A673 (cell line): Measurements from ENCODE around the gene ORM1.
"Not testable (repeated sequence)": the region's sequence is repeated elsewhere in the genome, so short reads cannot be mapped to it uniquely, and the experiment has no call there.

Source experiments
- EZH2 ChIP-seq: fragments of 200-600 bp; sonication (generic); IDR thresholded peaks from 2 replicates; pipeline ENCODE4 v1.6.1; 2017; ENCODE audit warnings: borderline replicate concordance, low read depth, mild to moderate bottlenecking, mixed read lengths, antibody characterized with exemption, low read length; ENCODE audit not compliant: poor library complexity, severe bottlenecking
- TF ChIP-seq, protein P1 (sequence below): fragments of 300-800, 200-600 bp; sonication (generic); conservative IDR thresholded peaks from 2 replicates; pipeline ENCODE4 v1.5.1; 2017; ENCODE audit warnings: low read depth, mild to moderate bottlenecking, antibody characterized with exemption, low read length, moderate library complexity, mixed read lengths

GRCh38 chr9:114323849-114324248 lies 951 bp downstream of the ORM1 start:
- TF ChIP-seq, protein P1, sequence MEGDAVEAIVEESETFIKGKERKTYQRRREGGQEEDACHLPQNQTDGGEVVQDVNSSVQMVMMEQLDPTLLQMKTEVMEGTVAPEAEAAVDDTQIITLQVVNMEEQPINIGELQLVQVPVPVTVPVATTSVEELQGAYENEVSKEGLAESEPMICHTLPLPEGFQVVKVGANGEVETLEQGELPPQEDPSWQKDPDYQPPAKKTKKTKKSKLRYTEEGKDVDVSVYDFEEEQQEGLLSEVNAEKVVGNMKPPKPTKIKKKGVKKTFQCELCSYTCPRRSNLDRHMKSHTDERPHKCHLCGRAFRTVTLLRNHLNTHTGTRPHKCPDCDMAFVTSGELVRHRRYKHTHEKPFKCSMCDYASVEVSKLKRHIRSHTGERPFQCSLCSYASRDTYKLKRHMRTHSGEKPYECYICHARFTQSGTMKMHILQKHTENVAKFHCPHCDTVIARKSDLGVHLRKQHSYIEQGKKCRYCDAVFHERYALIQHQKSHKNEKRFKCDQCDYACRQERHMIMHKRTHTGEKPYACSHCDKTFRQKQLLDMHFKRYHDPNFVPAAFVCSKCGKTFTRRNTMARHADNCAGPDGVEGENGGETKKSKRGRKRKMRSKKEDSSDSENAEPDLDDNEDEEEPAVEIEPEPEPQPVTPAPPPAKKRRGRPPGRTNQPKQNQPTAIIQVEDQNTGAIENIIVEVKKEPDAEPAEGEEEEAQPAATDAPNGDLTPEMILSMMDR: not testable (repeated sequence)
- TF ChIP-seq EZH2: not testable (repeated sequence)
